Coronary artery (tissue), 2 donors: ENCODE measurements around the gene VWA2.

ENCODE experiments used
- DNase-seq: peaks from one replicate; pipeline ENCODE4 v3.0.0-alpha.2; 2017; ENCODE audit warnings: low spot score
- H3K27ac ChIP-seq, 2 donors: fragments of 200-600 bp; sonication (generic); one replicate each; pipeline ENCODE4 v1.5.1; 2016 to 2019
- H3K4me3 ChIP-seq: fragments of 200-600 bp; sonication (generic); 2 replicates; pipeline ENCODE4 v1.5.1; 2016; ENCODE audit warnings: mild to moderate bottlenecking, moderate library complexity
- TF ChIP-seq, protein P1 (sequence below): fragments of 200-600 bp; sonication (generic); IDR thresholded peaks from one replicate; pipeline ENCODE4 v1.5.1; 2019; ENCODE audit warnings: antibody characterized with exemption

The VWA2 gene

DNA sequence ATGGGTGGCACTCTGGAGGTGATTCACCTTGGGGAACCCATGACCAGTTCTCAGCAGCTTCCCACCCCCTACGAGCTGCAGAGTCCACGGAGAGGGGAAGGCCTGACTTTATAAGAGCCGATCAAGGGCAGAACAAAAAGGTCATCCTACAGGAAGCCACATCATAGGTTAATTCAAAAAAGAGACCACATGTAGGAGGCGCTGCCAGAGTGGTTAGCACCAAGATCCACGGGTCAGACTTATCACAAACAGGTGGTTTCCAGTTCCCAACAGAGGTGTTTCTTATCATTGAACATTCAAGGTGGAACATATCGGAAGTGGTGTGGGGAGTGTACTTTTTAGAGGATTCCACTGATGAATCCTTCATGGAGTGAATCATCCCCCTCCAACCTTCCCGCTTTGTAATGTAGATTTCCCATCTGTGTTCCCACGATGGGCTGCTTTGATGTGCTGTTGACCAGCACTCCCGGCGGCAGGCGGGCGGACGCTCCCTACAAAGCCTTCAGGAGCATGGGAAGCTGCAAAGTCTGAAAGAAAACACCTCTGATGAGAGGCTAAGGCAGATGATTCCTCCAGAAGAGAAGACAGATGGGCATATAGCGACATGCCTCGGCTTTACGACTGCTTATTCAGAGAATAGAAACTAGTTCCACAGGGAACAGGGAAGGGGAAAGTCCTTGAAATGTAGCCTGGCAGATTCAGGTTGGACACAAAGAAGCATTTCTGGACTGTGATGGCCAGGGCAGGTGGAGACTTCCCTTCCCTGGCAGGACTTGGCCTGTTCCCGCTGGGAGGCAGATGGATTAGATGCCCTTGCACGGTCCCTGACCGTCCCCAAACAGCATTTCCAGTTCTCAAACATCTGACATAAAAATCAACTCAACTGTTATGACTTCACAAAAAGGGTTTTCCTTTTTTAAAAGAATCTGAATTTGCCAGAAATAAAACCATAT, 98.7 kb downstream of the VWA2 start:
- TF ChIP-seq, protein P1, sequence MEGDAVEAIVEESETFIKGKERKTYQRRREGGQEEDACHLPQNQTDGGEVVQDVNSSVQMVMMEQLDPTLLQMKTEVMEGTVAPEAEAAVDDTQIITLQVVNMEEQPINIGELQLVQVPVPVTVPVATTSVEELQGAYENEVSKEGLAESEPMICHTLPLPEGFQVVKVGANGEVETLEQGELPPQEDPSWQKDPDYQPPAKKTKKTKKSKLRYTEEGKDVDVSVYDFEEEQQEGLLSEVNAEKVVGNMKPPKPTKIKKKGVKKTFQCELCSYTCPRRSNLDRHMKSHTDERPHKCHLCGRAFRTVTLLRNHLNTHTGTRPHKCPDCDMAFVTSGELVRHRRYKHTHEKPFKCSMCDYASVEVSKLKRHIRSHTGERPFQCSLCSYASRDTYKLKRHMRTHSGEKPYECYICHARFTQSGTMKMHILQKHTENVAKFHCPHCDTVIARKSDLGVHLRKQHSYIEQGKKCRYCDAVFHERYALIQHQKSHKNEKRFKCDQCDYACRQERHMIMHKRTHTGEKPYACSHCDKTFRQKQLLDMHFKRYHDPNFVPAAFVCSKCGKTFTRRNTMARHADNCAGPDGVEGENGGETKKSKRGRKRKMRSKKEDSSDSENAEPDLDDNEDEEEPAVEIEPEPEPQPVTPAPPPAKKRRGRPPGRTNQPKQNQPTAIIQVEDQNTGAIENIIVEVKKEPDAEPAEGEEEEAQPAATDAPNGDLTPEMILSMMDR, result no peak
- DNase-seq, result no peak
- Histone ChIP-seq H3K27ac (no peak overlapping the region), H3K4me3 (no peak overlapping the region)

DNA sequence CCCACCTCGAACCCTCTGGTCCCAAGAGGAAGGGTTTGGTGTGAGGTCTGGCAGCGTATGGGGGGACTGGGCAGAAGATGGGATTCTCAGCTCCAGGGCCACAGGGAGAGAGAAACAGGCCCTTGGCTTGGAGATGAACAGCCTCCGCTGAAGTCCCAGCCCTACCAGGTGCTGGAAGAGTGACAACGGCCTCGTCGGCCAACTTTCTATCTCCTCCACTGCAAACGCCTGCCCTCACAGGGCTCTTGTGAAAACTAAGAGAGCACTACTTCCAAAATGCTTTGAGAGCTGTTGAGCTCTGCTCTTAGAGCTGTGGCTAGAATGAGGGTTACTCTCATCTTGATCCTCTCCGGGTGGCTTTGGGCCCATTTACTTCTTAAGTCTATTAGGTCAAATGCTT, 101.8 kb downstream of the VWA2 start:
- no peak overlapping the region for H3K27ac ChIP-seq
- no peak for DNase-seq
- H3K4me3 ChIP-seq, result no peak overlapping the region
- TF ChIP-seq, protein P1, result no peak
